Inflammatory macrophage treated with lipopolysaccharide for 4 hours (primary cell): ENCODE data around the gene OR3A2.
A peak's percentile ranks its signal among the peaks of the same experiment; 100 is the strongest.
"Not testable (repeated sequence)": the region's sequence is repeated elsewhere in the genome, so short reads cannot be mapped to it uniquely, and the experiment has no call there.

ENCODE experiments used
- DNase-seq: peaks from one replicate; pipeline ENCODE4 v3.0.0-alpha.2; 2020

OR3A2 gene

GRCh38 chr17:3282901-3283300, 103.2 kb downstream of the OR3A2 start:
- DNase-seq, result no peak

- peak; percentile 46 for DNase-seq
Measured at GRCh38 chr17:3276126-3276525, 110.0 kb downstream of the OR3A2 start.

- DNase-seq, result peak; percentile 80
Measured at GRCh38 chr17:3271072-3271848, 114.8 kb downstream of the OR3A2 start.

GRCh38 chr17:3260600-3260999, 125.5 kb downstream of the OR3A2 start:
- no peak for DNase-seq

- DNase-seq, result no peak
Measured at GRCh38 chr17:3260163-3260562, 125.9 kb downstream of the OR3A2 start.

GRCh38 chr17:3256575-3256974, 129.5 kb downstream of the OR3A2 start:
- no peak for DNase-seq

- DNase-seq, result not testable (repeated sequence)
Measured at GRCh38 chr17:3249013-3249412, 137.1 kb downstream of the OR3A2 start.

GRCh38 chr17:3244841-3245240, 141.3 kb downstream of the OR3A2 start:
- peak; percentile 49 for DNase-seq

- DNase-seq, result not testable (repeated sequence)
Measured at GRCh38 chr17:3241044-3241443, 145.1 kb downstream of the OR3A2 start.

GRCh38 chr17:3238685-3239084, 147.4 kb downstream of the OR3A2 start:
- DNase-seq, result peak; percentile 75

GRCh38 chr17:3232300-3232699, 153.8 kb downstream of the OR3A2 start:
- not testable (repeated sequence) for DNase-seq
